ENCODE results near the gene CDC37L1.

GRCh38 chr9:4677392-4677791 is 2.0 kb upstream of the CDC37L1 start:
- TF ChIP-seq POLR2A (IDR thresholded peaks at IDR 0.05; ENCODE audit: low read length) = no peak
- no peak for TF ChIP-seq GATA1 (IDR thresholded peaks at IDR 0.05; ENCODE audit: low read depth, low read length)

All from erythroblast (primary cell).